ENCODE data around the gene UNC13C. TPM values are rescaled to one million over a fixed set of nuclear protein-coding genes. Genes with fewer than 3 reads are reported as not detected.

Gene UNC13C
- total RNA-seq, 1 donor from 2014 or later: not detected

DNA sequence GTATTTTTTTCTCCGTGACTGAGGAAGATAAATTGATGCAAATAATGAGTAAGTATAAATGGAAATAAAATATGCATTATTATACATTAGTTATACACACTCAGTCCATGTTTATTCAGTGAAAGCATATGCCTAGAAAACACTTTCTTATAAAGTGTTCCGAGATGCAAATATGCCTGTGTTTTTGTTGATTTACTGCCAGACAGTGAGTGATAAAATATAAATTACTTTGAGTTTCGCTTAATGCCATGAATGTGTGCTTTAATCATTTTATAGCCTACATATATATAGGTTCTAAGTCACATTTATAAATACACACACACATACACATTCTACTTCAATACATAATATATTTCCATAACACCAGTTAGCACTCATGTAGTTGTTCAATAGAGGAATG, 569.2 kb downstream of the UNC13C start:
- DNase-seq (ENCODE audit: low spot score) (no peak), ATAC-seq (no peak)

- ATAC-seq (no peak), DNase-seq (ENCODE audit: low spot score) (no peak)
Observed at GRCh38 chr15:54550954-54551353, 572.7 kb downstream of the UNC13C start.

- no peak for DNase-seq (ENCODE audit: low spot score)
- ATAC-seq: no peak
Observed at GRCh38 chr15:54556231-54556630, 578.0 kb downstream of the UNC13C start.

GRCh38 chr15:54559405-54560069, 581.3 kb downstream of the UNC13C start:
- no peak for DNase-seq (ENCODE audit: low spot score)
- ATAC-seq: no peak

DNA sequence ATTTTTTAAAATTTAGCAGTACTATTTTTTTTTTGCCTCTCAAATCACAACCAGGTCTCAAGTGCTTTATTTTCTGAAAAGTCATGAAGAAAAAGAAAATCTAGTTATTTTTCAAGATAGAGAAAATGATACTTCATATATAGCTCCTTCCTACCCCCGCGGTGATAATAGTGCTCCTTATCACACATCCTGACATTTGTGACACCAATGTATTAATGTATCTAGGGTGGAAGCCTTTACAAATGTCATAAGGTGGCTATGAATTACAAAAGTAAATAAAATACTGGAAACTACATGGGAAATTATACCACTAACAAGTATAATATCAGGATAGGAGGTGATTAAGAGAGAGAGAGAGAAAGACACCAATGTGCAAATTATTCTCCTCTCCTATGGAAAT, 582.2 kb downstream of the UNC13C start:
- DNase-seq (ENCODE audit: low spot score) (no peak), ATAC-seq (no peak)

DNA sequence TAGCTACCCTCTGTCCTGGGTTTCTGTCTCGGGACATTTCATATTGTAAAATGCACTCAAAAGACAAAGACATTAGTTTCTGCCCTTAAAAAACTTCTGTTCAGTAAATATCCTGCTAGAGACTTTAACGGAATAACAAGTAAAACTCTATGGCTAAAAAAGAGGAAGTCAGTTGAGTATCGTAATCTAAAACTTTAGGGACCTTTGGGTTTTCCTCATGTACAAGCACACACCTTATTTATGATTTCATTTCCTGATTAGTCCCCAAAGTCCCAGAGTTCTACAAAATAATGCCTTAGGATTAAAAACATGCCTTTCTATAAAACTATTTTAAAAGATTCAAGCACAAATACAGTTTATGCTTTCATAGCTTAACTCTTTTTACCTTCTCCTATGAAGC, 585.9 kb downstream of the UNC13C start:
- DNase-seq (ENCODE audit: low spot score) (no peak), ATAC-seq (no peak)

- ATAC-seq: no peak
Observed at GRCh38 chr15:54566654-54567053, 588.4 kb downstream of the UNC13C start.

DNA sequence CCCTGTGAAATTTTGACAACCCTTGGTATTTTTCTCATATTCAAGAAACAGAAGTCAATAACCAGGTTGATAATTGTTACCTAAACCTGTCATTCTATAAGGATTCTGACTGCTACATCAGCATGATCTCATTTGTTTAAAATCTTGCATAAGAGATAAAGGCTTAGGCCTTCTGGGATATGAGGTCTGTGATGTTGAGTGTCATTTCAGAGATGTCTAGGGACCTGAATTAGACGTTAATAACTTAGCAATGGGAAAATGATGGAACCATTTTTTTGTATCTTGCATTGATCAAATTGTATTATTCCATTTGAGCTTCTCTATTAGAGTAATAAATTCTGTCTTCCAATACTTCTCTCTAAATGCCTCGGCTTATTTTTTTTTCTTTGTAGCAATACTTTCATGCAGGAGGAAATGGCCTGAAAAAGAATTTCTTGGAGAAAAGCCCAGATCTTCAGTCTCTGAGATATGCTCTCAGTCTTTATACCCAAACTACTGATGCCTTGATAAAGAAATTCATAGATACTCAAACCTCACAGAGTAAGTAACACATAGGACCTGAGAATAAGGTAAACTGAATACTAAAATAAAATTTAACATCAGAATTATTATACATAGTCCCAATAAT, 589.3 kb downstream of the UNC13C start:
- no peak for DNase-seq (ENCODE audit: low spot score)
- no peak for ATAC-seq

More at GRCh38 chr15:54566654-54567053, 588.4 kb downstream of the UNC13C start:
- DNase-seq (ENCODE audit: low spot score): no peak

DNA sequence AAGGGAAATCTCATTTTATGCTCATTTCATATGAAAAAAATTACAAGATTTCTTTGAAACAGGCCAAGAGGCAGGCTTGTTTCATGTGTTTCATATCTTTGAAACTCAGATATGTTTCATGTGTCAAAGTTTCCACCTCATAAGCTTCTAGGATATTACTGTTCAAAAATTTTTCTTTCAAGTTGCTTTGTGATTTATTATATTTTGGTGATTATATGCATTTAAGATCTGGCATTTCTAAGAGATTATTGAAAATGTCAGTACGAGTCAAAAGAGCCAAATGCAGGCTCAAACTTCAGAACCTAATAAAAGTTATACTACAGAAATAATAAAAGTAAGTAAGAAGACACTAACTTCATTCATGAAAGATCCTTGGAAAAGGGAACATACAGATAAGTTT, 590.1 kb downstream of the UNC13C start:
- DNase-seq (ENCODE audit: low spot score): no peak
- no peak for ATAC-seq

GRCh38 chr15:54571576-54571975, 593.3 kb downstream of the UNC13C start:
- DNase-seq (ENCODE audit: low spot score) (no peak), ATAC-seq (no peak)

- ATAC-seq: no peak
- DNase-seq (ENCODE audit: low spot score): no peak
Observed at GRCh38 chr15:54575586-54575985, 597.3 kb downstream of the UNC13C start.

GRCh38 chr15:54576298-54576935, 598.2 kb downstream of the UNC13C start:
- ATAC-seq (no peak), DNase-seq (ENCODE audit: low spot score) (no peak)

GRCh38 chr15:54577476-54578250, 599.4 kb downstream of the UNC13C start:
- DNase-seq (ENCODE audit: low spot score) (no peak), ATAC-seq (no peak)

- ATAC-seq (no peak), DNase-seq (ENCODE audit: low spot score) (no peak)
Observed at GRCh38 chr15:54579855-54580254, 601.6 kb downstream of the UNC13C start.

DNA sequence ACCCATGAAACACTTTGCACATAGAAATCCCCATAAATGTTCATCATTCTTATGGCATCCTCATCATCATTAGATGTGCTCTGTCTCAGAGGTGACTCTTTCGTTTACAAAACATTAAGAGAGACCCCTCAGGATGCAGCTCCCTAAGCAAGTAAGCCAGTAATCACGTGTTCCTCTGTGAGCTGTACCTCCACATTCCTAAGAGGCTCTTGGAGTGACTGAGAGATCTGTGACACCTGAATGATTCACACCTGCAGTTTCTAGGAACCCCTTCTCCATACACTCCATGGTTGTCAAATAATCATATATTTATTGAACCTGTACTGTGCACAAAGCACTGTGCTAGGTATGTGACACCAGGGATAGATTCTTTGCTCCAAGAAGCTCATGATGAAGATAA, 602.4 kb downstream of the UNC13C start:
- DNase-seq (ENCODE audit: low spot score): no peak
- no peak for ATAC-seq

DNA sequence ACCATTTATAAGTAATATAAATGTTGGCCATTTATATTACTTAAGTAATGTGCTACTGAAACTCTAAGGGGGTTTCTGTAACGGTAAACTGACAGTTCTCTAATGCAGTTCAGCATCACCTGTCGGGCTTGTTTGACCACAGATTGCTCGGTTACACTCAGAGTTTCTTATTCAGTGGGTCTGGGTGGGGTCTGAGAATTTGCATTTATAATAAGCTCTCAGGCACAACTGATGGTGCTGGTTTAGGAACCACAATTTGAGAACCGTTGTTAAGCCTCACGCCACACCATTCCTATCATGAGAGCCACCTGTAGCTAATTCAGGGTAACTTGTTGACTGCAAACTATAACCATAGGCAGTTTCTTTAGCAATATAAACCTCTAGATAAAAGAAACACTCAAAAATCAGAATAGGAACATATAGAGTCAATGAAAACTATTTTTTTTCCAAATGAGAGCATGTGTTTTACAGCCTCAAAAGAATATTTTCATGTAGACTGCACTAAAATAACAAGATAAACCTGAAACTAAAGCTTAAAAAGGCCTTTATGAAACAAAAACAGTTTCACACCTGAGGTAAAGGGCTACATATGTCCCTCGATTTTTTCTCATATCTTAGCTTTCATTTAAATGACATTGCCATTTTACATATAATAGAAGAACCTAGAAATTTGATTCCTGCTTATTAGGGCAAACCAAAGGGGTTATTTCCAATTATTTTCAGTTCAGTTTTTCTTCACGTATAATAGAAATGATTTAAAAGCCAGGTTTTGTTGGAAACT, 604.8 kb downstream of the UNC13C start:
- ATAC-seq: no peak
- no peak for DNase-seq (ENCODE audit: low spot score)

GRCh38 chr15:54585063-54585462, 606.8 kb downstream of the UNC13C start:
- no peak for ATAC-seq
- DNase-seq (ENCODE audit: low spot score): no peak

DNA sequence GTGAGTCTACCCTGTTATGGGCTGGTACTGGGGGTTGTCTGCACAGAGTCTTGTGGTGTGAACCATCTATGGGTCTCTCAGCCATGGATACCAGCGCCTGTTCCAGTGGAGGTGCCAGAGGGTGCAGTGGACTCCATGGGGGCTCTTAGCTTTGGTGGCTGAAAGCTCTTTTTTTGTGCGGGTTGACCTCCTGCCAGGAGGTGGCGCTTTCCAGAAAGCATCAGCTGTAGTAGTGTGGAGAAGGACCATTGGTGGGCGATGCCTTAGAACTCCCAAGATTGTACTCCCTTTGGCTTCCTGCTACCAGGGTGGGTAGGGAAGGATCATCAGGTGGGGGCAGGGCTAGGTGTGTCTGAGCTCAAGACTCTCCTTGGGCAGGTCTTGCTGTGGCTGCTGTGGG, 615.9 kb downstream of the UNC13C start:
- no peak for DNase-seq (ENCODE audit: low spot score)

GRCh38 chr15:54599386-54599785, 621.1 kb downstream of the UNC13C start:
- ATAC-seq: no peak
- DNase-seq (ENCODE audit: low spot score): no peak

More for the DNA sequence above, 615.9 kb downstream of the UNC13C start:
- ATAC-seq: no peak

DNA sequence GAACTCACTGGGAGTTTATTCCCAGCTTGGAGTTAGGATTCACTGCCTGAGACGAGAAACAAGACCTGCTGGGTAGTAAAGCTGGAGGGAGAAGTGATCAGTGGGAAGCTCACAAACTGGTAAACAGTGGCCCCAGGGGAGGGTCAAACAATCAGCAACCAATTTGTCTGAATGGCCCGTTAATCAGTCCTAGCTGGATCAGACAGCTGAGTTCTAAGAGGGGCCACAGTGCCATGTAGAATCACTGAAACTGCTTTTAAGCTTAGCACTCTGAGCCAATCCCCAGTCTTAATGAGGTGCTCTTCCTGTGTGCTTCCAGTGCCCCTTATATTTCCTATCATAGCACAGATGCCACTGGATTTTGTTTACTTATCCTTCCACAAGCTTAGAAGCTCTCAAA, 626.8 kb downstream of the UNC13C start:
- no peak for DNase-seq (ENCODE audit: low spot score)
- no peak for ATAC-seq

DNA sequence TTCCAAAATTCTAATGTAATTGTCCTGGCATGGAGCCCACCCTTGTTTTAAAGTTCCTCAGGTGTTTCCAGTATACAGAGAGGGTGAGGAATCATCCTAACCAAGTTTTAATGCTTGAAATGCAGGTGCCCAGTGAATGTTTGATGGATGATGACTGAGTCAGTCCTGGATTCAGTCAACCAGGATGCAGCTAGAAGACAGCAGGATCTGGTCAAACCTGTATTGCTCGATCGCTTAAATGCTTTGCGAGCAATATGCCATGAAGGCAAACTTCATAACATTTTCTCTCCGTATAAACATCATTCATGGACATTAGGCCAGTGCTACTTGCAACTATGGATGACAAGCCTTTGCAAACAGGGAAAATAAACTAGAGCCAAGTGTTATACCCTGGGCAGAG, 627.3 kb downstream of the UNC13C start:
- no peak for DNase-seq (ENCODE audit: low spot score)
- ATAC-seq: no peak
